GM18507 (cell line): ENCODE results near the gene PBX4.
A peak's percentile ranks its signal among the peaks of the same experiment; 100 is the strongest.

ENCODE experiments used
- DNase-seq: peaks from one replicate; pipeline ENCODE4 v3.0.0; 2011; ENCODE audit warnings: low read depth; ENCODE audit not compliant: insufficient read length; ENCODE audit errors: extremely low spot score
- FAIRE-seq: peaks from 2 replicates; lab custom pipeline; 2011; peaks lifted over from hg19 to GRCh38; lab: Jason Lieb, UNC

PBX4 gene

GRCh38 chr19:19597809-19598306, 20.6 kb downstream of the PBX4 start:
- peak; percentile 98 for FAIRE-seq

GRCh38 chr19:19595171-19595701, 23.3 kb downstream of the PBX4 start:
- no peak for FAIRE-seq
- no peak for DNase-seq

More at GRCh38 chr19:19597809-19598306, 20.6 kb downstream of the PBX4 start:
- peak; percentile 53 for DNase-seq

- no peak for DNase-seq
- no peak for FAIRE-seq
Observed at GRCh38 chr19:19594381-19594780, 24.1 kb downstream of the PBX4 start.

GRCh38 chr19:19592690-19593089, 25.8 kb downstream of the PBX4 start:
- DNase-seq (no peak), FAIRE-seq (no peak)

GRCh38 chr19:19591133-19591825, 27.2 kb downstream of the PBX4 start:
- DNase-seq (peak; percentile 42), FAIRE-seq (peak; percentile 70)

GRCh38 chr19:19588546-19588945, 29.9 kb downstream of the PBX4 start:
- FAIRE-seq = no peak
- no peak for DNase-seq

GRCh38 chr19:19587771-19588170, 30.7 kb downstream of the PBX4 start:
- FAIRE-seq (no peak), DNase-seq (no peak)

- DNase-seq (no peak), FAIRE-seq (no peak)
Observed at GRCh38 chr19:19584356-19584755, 34.1 kb downstream of the PBX4 start.

GRCh38 chr19:19582471-19582870, 36.0 kb downstream of the PBX4 start:
- FAIRE-seq (no peak), DNase-seq (no peak)

GRCh38 chr19:19581391-19581790, 37.1 kb downstream of the PBX4 start:
- DNase-seq (no peak), FAIRE-seq (no peak)

GRCh38 chr19:19580418-19580817, 38.1 kb downstream of the PBX4 start:
- DNase-seq (no peak), FAIRE-seq (no peak)

GRCh38 chr19:19579533-19580361, 38.7 kb downstream of the PBX4 start:
- no peak for DNase-seq
- FAIRE-seq = no peak

GRCh38 chr19:19578252-19578651, 40.2 kb downstream of the PBX4 start:
- DNase-seq (no peak), FAIRE-seq (no peak)

GRCh38 chr19:19575411-19575810, 43.1 kb downstream of the PBX4 start:
- no peak for DNase-seq

GRCh38 chr19:19571071-19571786, 47.3 kb downstream of the PBX4 start:
- DNase-seq = no peak
- no peak for FAIRE-seq

More at GRCh38 chr19:19575411-19575810, 43.1 kb downstream of the PBX4 start:
- FAIRE-seq = no peak

GRCh38 chr19:19570571-19570970, 47.9 kb downstream of the PBX4 start:
- DNase-seq = no peak
- no peak for FAIRE-seq

- no peak for DNase-seq
- FAIRE-seq = no peak
Observed at GRCh38 chr19:19568802-19569756, 49.4 kb downstream of the PBX4 start.

- no peak for FAIRE-seq
- DNase-seq = no peak
Observed at GRCh38 chr19:19567391-19567790, 51.1 kb downstream of the PBX4 start.

GRCh38 chr19:19566306-19566705, 52.2 kb downstream of the PBX4 start:
- no peak for DNase-seq
- no peak for FAIRE-seq
